Dermis blood vessel endothelial cell (primary cell): ENCODE data around the gene NCBP1. TPM values are rescaled to one million over a fixed set of nuclear protein-coding genes. Genes with fewer than 3 reads are reported as not detected.

Experiments
- DNase-seq: peaks from one replicate; pipeline ENCODE4 v3.0.0; 2010
- total RNA-seq: library from RNA; depleted of rRNA; stranded (reverse); fragments of >200 nt; gene quantifications from 2 replicates; pipeline ENCODE4 v1.2.3, GENCODE V29; 2014

NCBP1 gene
- total RNA-seq, 1 donor from 2014 or later: 42.2 TPM

GRCh38 chr9:97627624-97628023 is 6.0 kb upstream of the NCBP1 start:
- DNase-seq: no peak

- no peak for DNase-seq
These were observed 5.0 kb upstream of the NCBP1 start for GRCh38 chr9:97628668-97629067.

GRCh38 chr9:97629156-97629555 is 4.5 kb upstream of the NCBP1 start:
- no peak for DNase-seq

GRCh38 chr9:97630591-97630990 is 3.0 kb upstream of the NCBP1 start:
- no peak for DNase-seq

GRCh38 chr9:97632248-97632984 is 1.2 kb upstream of the NCBP1 start:
- no peak for DNase-seq

GRCh38 chr9:97633859-97634490 is 354 bp downstream of the NCBP1 start:
- DNase-seq: peak; percentile 29

GRCh38 chr9:97635026-97635425 is 1.4 kb downstream of the NCBP1 start:
- no peak for DNase-seq

- DNase-seq: no peak
These were observed 3.3 kb downstream of the NCBP1 start for GRCh38 chr9:97636903-97637302.

- DNase-seq: no peak
These were observed 5.0 kb downstream of the NCBP1 start for GRCh38 chr9:97638666-97639065.

GRCh38 chr9:97640325-97640724 is 6.7 kb downstream of the NCBP1 start:
- peak; percentile 19 for DNase-seq

GRCh38 chr9:97645720-97646119 is 12.1 kb downstream of the NCBP1 start:
- DNase-seq: no peak

- DNase-seq: no peak
These were observed 14.4 kb downstream of the NCBP1 start for GRCh38 chr9:97647996-97648395.

GRCh38 chr9:97651646-97652045 is 18.0 kb downstream of the NCBP1 start:
- peak; percentile 28 for DNase-seq

GRCh38 chr9:97658707-97659106 is 25.1 kb downstream of the NCBP1 start:
- DNase-seq: no peak

- DNase-seq: no peak
These were observed 26.1 kb downstream of the NCBP1 start for GRCh38 chr9:97659771-97660170.

- DNase-seq: no peak
These were observed 26.7 kb downstream of the NCBP1 start for GRCh38 chr9:97660340-97660739.

- DNase-seq: no peak
These were observed 27.2 kb downstream of the NCBP1 start for GRCh38 chr9:97660847-97661246.

GRCh38 chr9:97665742-97666141 is 32.1 kb downstream of the NCBP1 start:
- no peak for DNase-seq

- no peak for DNase-seq
These were observed 33.5 kb downstream of the NCBP1 start for GRCh38 chr9:97666907-97667686.

GRCh38 chr9:97668485-97668884 is 34.9 kb downstream of the NCBP1 start:
- no peak for DNase-seq

GRCh38 chr9:97670586-97670985 is 37.0 kb downstream of the NCBP1 start:
- no peak for DNase-seq

GRCh38 chr9:97672403-97672802 is 38.8 kb downstream of the NCBP1 start:
- no peak for DNase-seq

GRCh38 chr9:97673922-97674321 is 40.3 kb downstream of the NCBP1 start:
- DNase-seq: no peak

GRCh38 chr9:97675655-97676054 is 42.0 kb downstream of the NCBP1 start:
- DNase-seq: no peak
